Left renal pelvis (tissue), 4 donors: ENCODE data around the gene TAS2R10. TPM values are rescaled to one million over a fixed set of nuclear protein-coding genes. Genes with fewer than 3 reads are reported as not detected.

Experiments
- DNase-seq, 4 donors: peaks; one replicate each; pipeline ENCODE4 v3.0.0-alpha.2; 2013; ENCODE audit warnings: low read depth in 4 of 4, low spot score in 3 of 4
- polyA plus RNA-seq, 4 donors: library from polyadenylated mRNA; unstranded; fragments of 120-200 nt; gene quantifications; one replicate each; pipeline ENCODE4 v1.2.1, GENCODE V29; 2013; ENCODE audit not compliant: insufficient read length in 4 of 4

The TAS2R10 gene, protein sequence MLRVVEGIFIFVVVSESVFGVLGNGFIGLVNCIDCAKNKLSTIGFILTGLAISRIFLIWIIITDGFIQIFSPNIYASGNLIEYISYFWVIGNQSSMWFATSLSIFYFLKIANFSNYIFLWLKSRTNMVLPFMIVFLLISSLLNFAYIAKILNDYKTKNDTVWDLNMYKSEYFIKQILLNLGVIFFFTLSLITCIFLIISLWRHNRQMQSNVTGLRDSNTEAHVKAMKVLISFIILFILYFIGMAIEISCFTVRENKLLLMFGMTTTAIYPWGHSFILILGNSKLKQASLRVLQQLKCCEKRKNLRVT
- polyA plus RNA-seq: 1 to 10 TPM; 1.1 to 2.6 (median 2.1) TPM

DNA sequence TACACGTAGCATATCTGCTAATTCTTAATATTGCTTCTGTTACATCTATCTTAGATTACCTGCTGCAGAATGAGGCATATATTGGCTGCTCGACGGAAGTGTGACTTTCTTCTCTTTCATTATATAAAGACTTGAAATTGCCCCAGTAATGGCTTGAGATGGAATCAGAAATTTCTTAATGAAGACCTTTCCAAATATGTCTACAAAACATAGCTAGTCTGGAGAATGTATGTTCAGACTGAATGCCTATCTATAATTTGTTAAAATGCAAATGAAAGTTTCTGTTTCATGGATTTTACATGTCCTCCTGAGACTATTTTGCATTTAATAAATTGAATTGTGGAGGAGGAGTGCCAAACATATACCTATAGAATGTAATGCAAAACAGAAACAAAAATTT, at the start of gene TAS2R10:
Gene TAS2R10, minus strand, starts transcription at position 101 of the 400 bp plus-strand sequence. Its CDS starts 89 bp downstream, at position 12.
- DNase-seq: no peak

DNA sequence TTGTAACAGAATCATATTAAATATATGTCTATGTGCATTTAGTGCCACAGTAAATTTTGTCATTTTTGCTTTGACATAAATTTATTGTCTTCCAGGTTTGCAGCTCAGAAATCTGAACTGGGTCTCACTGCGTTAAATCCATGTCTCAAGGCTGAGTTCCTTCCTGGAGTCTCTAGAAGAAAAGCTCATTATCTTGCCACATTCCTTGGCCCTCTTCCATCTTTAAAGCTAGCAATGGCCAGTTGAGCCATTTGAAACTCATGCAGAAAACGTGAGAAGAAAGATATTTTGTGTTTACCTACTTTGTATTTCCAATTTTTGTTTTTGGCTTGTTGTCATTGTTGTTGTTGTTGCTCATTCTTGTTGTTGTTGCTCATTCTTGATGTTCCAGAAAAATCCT, 47.2 kb upstream of the TAS2R10 start:
- DNase-seq: no peak

- DNase-seq: no peak
These were observed 41.2 kb upstream of the TAS2R10 start for GRCh38 chr12:10867381-10867780.

DNA sequence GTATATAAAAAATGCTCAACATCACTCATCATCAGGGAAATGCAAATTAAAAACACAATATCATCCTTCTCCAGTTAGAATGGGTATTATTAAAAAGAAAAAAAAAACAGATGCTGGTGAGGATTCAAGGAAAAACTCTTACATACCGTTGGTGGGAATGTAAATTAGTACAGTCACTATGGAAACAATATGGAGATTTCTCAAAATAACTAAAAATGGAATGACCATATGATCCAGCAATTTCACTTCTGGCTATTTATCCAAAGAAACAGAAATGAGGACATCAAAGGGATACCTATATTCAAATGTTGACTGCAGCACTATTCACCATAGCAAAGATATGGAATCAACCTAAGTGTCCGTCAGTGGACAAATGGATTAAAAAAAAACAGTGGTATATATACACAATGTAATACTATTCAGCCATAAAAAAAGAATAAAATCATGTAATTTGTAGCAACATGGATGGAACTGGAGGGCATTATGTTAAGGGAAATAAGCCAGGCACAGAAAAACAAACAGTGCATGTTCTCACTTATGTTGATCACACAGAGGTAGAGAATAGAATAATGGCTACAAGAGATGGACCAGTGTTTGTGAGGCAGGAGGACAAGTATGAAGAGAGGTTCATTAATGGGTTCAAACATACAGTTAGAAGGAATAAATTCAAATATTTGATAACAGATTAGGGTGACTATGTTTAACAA, 37.5 kb upstream of the TAS2R10 start:
- no peak for DNase-seq

- no peak for DNase-seq
These were observed 35.2 kb upstream of the TAS2R10 start for GRCh38 chr12:10861366-10861765.

DNA sequence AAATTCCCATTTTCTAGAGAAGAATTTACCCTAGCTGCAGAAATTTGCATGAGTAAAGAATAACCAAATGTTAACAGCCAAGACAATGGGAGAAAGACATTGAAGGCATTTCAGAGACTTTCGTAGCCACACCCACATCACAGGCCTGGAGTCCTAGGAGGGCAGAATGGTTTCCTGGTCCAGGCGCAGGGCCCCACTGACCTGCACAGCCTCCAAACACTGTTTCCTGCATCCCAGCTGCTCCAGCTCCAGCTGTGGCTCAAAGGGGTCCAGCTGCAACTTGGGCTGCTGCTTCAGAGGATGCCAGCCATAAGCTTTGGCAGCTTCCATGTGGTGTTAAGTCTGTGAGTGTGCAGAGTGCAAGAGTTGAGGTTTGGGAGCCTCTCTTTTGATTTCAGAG, 29.6 kb upstream of the TAS2R10 start:
- no peak for DNase-seq

- DNase-seq: no peak
These were observed 27.6 kb upstream of the TAS2R10 start for GRCh38 chr12:10853776-10854175.

DNA sequence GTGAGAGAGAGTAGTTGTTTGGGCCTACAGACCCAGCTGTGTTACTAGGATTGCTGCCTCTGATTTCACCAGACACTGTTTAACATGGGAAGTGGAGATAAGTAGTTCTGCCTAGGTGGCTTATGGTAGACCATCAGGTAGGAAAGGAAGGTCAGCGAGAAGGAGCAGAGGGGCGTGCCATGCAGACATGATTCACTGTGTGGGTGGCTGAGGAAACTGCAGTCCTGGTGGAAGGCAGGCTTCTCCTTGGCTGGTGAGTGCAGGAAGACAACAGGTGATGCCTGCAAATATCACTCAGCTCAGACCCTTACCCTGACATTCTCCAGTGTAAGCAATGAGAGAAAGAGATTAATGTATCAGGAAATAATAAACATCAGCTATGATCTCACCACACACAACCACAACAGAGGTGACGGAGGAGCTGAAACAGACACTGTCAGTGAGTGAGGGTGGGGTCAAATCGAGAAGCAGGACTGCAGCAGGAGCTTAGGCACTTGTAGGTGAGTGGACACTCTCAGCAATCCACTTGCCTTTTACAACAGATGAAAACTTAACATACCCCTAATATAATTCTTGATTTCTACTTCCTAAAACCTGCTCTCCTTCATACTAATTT, 25.2 kb upstream of the TAS2R10 start:
- no peak for DNase-seq

DNA sequence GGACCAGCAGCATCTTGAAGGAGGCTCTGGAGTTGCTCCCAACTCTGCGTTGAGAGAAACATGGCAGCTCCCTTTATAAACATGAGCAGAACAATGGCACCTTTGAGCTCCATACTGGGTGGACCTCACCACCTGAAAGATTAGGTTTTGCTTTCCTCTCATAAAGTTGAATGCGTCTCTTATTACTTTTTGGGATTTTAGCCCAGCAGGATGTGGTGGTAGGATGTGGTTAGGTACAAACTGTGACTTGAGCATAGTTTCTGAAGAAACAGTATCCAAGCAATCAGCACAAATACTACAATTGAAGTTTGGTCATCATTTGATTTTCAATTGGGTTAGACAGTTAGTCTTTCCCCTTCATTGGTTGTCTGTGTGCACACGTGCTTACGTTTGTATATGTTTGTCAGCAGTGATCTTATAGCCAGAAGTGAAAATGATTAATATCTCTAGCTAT, 23.3 kb upstream of the TAS2R10 start, which contains the start of gene PRR4:
Gene PRR4, minus strand, starts transcription at position 51 of the 454 bp plus-strand sequence. Its CDS starts 38 bp downstream, at position 13.
- DNase-seq: no peak

DNA sequence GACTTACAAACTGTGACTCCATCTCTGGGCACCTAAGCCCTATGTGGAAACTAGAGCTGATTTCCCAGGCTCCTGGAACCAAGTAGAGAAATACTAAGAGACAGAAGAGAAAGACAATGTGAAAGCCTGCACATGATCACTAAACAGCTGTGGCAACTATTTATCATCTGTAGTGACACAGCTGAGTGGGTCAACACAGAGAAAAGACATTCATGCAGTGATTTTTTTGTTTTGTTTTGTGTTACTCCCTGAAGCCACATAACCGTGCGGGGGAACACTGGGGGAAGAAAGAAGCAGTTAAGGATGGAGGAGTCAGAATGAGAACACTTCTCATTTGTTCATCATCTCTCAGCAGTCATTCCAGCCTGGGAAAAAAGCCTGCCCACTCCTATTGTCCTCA, 21.6 kb upstream of the TAS2R10 start:
- DNase-seq: no peak

DNA sequence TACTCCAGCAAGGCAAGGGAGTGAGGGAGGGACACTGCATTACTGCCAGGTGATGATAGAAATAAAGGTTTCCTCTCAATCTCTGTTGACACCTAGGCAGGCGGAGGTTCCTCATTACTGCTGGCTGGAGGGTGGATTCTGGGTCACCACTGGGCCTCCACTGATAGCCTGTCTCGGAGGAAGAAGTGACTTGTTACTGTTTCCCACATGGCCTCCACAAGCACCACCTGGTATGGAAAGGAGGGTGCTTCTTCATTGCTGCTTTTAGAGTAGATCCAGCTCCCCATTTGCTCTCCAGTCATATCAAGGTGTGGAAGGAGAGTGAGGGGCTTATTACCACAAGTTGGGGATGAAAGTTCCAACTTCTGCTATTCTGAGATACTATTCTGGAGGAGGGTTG, 16.7 kb upstream of the TAS2R10 start:
- DNase-seq: no peak

- DNase-seq: no peak
These were observed 12.3 kb upstream of the TAS2R10 start for GRCh38 chr12:10838461-10838860.

GRCh38 chr12:10829994-10830393, 3.8 kb upstream of the TAS2R10 start:
- DNase-seq: no peak

- no peak for DNase-seq
These were observed 1.2 kb downstream of the TAS2R10 start for GRCh38 chr12:10824957-10825356.

GRCh38 chr12:10811883-10812536, 14.1 kb downstream of the TAS2R10 start:
- no peak for DNase-seq

DNA sequence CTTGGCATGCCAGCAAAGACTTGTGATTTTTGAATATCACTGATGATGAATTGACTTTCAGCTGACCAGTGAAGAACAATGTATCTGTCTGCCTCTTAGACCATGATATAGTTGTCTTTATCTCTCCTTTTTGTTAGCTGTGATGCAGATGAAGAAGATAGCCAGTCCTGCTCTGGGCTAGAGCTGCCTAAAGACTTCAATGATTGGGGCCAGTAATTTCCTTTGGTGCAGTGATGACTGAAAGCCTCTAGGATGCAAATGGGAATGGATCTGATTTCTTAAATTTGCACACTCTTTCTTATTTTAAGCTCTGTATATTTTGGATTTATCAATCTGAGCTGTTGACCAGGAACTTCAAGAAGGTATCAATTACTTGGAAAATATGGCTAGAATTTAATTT, 16.1 kb downstream of the TAS2R10 start, which contains the start of gene TAS2R9:
Gene TAS2R9, minus strand, starts transcription at position 101 of the 400 bp plus-strand sequence. Its CDS starts 93 bp downstream, at position 8.
- no peak for DNase-seq

DNA sequence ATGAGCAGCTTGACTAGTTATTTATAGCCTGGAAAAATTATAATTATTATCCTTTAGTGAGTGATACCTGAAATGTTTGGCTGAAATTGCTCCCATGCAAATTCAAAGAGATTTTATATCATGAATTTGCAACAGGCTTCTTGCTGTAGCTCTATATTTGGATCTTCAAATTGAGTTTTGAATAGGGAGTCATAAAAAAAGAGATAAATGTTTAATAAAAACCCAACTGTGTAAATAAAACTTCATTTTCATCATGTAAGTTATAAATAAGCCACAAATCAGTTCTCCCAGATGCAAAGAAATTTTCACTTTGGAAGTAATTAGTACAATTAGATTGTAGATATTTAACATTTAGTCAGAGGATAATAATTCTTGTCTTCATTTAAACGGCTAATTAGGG, 19.0 kb downstream of the TAS2R10 start, which contains the start of gene TAS2R8:
Gene TAS2R8, minus strand, starts transcription at position 101 of the 400 bp plus-strand sequence. CDS start 306 bp downstream, outside the sequence.
- DNase-seq: no peak

- DNase-seq: no peak
These were observed 23.6 kb downstream of the TAS2R10 start, which contains the start of gene TAS2R7 for GRCh38 chr12:10802587-10802986. TSS of gene TAS2R7 (minus strand) at chr12:10802627. CDS start at chr12:10802570, 57 bp downstream.

DNA sequence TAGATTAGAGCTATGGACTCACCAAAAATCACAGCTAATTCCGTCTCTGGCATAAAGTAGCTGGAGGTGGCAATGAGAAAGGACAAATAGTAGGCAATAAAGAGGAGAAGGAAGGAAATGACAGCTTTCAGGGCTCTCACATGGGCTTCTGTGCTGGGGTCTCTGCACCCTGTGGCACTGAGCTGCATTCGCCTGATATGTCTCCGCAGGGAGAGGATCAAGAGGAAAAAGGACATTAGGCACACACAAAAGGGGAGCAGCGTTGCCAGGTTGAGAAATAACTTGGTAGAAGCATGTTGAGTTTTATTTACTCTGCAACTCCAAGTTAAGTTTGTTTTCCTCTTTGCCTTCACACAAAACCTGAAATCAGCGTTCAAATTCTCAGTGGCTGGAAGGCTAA, 24.4 kb downstream of the TAS2R10 start:
- DNase-seq: no peak

- no peak for DNase-seq
These were observed 31.9 kb downstream of the TAS2R10 start for GRCh38 chr12:10794222-10794621.
